GM12864 (cell line): Measurements from ENCODE around the gene NFIA.

ENCODE experiments used
- DNase-seq: peaks from one replicate; pipeline ENCODE4 v3.0.0-alpha.2; 2011; ENCODE audit warnings: low read depth
- H3K4me3 ChIP-seq: 2 replicates; pipeline ENCODE4 v1.5.1; 2011; ENCODE audit warnings: mild to moderate bottlenecking, low read depth, low read length, control low read depth
- TF ChIP-seq, protein P1 (sequence below): IDR thresholded peaks from 2 replicates; pipeline ENCODE4 v1.5.1; 2011; ENCODE audit warnings: low read depth, mild to moderate bottlenecking, moderate library complexity, low read length, control low read depth, inconsistent platforms; ENCODE audit errors: missing control alignments

NFIA gene

GRCh38 chr1:61207416-61207815 is 125.1 kb downstream of the NFIA start:
- TF ChIP-seq, protein P1, sequence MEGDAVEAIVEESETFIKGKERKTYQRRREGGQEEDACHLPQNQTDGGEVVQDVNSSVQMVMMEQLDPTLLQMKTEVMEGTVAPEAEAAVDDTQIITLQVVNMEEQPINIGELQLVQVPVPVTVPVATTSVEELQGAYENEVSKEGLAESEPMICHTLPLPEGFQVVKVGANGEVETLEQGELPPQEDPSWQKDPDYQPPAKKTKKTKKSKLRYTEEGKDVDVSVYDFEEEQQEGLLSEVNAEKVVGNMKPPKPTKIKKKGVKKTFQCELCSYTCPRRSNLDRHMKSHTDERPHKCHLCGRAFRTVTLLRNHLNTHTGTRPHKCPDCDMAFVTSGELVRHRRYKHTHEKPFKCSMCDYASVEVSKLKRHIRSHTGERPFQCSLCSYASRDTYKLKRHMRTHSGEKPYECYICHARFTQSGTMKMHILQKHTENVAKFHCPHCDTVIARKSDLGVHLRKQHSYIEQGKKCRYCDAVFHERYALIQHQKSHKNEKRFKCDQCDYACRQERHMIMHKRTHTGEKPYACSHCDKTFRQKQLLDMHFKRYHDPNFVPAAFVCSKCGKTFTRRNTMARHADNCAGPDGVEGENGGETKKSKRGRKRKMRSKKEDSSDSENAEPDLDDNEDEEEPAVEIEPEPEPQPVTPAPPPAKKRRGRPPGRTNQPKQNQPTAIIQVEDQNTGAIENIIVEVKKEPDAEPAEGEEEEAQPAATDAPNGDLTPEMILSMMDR: no peak
- no peak for DNase-seq
- no peak overlapping the region for H3K4me3 ChIP-seq

DNA sequence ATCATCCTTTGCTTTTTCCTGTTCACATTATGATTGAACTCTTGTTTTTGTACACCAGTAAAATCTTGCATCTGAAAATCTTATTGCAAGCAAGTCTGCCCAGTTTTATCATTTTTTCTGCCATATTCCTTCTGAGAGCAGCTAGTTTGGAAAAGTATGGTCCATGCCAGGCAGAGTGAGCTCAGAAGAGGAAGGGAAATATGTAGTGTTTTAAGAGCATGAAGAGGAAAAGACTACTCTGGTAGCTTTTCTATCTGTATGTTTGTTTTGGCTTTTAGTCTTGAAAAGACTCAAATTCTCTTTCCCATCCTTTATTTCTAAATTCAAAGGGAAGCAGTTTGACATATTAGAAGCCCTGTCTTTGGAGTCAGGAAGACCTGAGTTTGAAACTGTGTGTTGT is 125.8 kb downstream of the NFIA start:
- H3K4me3 ChIP-seq: no peak overlapping the region
- TF ChIP-seq, protein P1: no peak
- no peak for DNase-seq

- TF ChIP-seq, protein P1: no peak
- no peak for DNase-seq
Observed at GRCh38 chr1:61208831-61209230, 126.5 kb downstream of the NFIA start.

GRCh38 chr1:61210435-61211154 is 128.2 kb downstream of the NFIA start:
- DNase-seq: no peak
- TF ChIP-seq, protein P1: no peak
- H3K4me3 ChIP-seq: no peak overlapping the region

More at GRCh38 chr1:61208831-61209230, 126.5 kb downstream of the NFIA start:
- H3K4me3 ChIP-seq: no peak overlapping the region

GRCh38 chr1:61213245-61214011 is 131.1 kb downstream of the NFIA start:
- TF ChIP-seq, protein P1: no peak
- H3K4me3 ChIP-seq: no peak overlapping the region
- DNase-seq: no peak

DNA sequence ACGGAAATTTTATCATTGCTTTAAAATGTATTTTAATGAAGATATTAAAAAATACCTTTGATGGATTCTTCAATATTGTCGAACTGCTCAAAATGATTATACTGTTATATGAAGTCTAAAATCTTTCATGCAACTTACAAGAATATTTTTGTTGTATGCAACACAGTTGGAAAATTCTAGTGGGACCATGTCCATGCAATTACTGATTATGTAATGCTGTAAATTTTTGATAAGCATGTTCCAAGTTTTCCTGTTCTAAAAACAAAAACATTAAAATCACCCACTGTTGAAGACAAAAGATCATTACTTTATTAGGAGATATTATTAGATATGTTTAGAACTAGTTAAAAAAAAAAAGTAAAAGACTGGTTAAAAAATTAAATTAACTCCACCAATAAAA is 132.8 kb downstream of the NFIA start:
- TF ChIP-seq, protein P1: no peak
- DNase-seq: no peak
- no peak overlapping the region for H3K4me3 ChIP-seq
